HG03025 (cell line): ENCODE results near the gene SLITRK1.

Experiments
- ATAC-seq: cut with Tn5 transposase; IDR thresholded peaks from one replicate; pipeline ENCODE4 v1.9.1; 2021; ENCODE audit warnings: mild to moderate bottlenecking, moderate library complexity; ENCODE audit not compliant: unreplicated experiment, low FRiP score

Gene SLITRK1

GRCh38 chr13:83876546-83876945 is 5.7 kb downstream of the SLITRK1 start:
- no peak for ATAC-seq

GRCh38 chr13:83867708-83868107 is 14.6 kb downstream of the SLITRK1 start:
- ATAC-seq, result no peak

DNA sequence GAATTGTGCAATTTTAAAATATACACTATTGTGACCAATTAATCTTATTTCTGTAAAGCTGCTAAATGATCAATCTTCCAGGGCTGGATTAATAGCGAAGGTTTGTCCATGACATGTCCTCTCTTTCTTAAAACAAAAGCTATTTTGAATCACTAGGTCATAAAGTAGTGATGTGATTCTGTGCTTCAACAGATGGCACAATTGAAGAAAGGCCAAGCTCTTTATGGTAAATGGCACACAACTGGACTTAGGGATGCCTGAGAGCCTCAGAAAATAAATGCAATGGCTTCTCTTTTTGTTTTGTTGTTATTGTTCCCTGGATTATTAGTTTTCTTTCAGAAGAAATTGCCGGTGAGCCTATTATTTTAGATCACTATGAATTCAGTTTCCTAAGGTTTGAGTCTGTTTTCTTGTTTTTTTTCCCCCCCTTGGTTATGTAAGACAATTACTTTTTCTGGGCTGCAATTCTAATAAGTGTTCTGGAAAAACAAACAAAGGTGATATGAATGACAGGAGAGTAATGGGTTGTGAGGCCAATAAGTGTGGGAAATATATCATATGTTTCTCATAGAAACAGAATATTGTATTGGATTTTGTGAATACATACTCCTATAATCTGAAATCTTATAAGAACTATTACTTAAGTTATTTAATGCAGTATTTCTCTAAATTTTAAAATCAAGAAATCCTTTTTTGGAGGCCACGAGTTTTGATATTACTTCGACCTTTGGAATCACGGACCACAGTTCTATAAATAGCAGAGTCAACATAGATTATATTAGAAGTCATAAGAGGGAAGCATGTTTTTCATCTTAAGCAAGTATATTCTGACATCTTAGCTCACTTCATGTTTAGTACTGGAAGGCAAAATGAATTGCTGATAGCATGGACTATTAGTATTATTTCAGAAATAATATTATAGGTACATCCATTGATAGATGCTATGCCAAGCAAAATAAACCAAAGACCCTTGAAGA is 16.8 kb downstream of the SLITRK1 start:
- ATAC-seq, result no peak

DNA sequence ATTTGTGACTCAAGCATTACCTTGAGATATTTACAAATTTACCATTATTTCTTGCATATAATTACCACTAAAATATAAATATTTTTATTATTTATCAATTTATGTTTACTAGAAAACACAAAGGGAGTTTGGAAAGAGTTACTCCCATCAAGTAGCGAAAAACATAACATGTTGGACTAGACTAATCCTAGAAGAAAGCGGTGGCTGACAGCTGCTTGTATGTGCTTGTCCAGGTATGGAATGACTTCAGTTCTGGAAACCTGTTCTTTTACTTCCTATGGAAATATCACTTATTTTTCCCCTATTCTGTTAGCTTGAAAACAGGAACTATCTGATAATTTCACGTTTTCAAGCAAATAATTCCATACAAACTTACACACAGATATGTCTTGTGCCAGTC is 28.5 kb downstream of the SLITRK1 start:
- ATAC-seq, result no peak

- no peak for ATAC-seq
Observed at GRCh38 chr13:83845106-83845505, 37.2 kb downstream of the SLITRK1 start.

DNA sequence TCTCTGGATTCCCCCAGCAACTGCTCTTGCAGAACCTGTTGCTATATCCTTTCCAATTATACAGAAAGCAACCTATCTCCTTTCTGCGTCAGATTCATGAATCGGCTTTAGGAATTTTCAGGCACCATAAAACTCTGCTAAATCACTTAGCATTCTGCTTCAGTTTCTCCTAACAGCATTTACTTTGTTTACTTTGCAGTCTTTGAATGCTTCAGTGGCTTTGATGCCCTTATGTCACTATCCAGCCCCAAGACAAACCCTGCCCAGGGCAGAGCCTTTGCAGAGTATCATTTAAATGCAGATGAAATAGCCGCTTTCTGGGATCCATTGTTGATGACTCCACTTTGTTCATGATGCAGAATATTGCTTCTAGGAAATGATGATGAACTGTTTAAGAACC is 43.1 kb downstream of the SLITRK1 start:
- ATAC-seq, result no peak

DNA sequence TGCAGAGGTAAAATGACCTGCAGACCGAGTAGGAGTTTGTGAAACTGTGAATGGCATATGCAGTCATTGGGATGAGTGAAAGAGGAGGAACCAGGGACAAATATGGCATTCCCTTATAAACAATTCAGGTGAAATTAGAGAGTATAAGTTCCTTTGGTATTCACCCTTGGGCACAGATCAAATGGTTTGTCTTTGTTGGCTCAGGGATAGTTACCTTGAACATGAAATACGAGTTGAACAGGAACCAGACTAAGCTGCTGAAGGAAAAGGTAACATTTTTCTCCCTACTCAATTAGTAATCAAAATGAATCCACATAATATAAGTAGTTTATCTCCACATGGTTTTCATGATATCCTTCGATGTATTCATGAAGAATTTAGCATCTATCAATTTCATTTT is 50.5 kb downstream of the SLITRK1 start:
- no peak for ATAC-seq

DNA sequence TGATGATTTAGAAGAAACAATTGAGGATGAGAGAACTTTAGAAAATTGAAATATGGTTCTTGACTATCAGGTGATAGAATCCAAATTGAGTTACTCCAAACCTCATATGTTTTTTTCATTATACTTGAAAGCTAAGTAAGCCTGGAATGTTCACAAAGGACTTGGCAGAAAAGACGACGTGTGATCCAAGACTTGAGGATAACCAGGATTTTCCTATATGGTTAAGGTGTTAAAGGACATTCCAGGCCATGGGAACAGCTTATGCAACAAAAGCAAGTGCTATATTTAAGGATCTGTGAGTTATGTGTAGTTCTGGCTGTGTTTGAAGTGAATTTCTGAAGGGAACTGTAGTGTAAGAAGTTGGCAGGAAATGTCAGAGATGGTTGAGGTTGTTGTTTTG is 52.5 kb downstream of the SLITRK1 start:
- ATAC-seq, result no peak

- ATAC-seq, result no peak
Observed at GRCh38 chr13:83827338-83827737, 54.9 kb downstream of the SLITRK1 start.
